ENCODE measurements around the gene ARSB.

ARSB gene

GRCh38 chr5:78845470-78845869 is 139.6 kb downstream of the ARSB start:
- in situ Hi-C loops (cut with MboI; ENCODE audit: low sequenced_read_pairs) = no loop called here
- no peaks in the 10 kb centered on the region for H3K27me3 ChIP-seq (ENCODE audit: low read depth)
- no peak for DNase-seq (ENCODE audit: low spot score in 2 of 2)
- H3K4me1 ChIP-seq = no peaks in the 10 kb centered on the region
- no peaks in the 10 kb centered on the region for H3K9me3 ChIP-seq
- no peaks in the 10 kb centered on the region for H3K36me3 ChIP-seq (replicated peaks)
- H3K4me3 ChIP-seq = no peak overlapping the region

GRCh38 chr5:78843436-78843835 is 141.7 kb downstream of the ARSB start:
- no peaks in the 10 kb centered on the region for H3K9me3 ChIP-seq
- no peak for DNase-seq (ENCODE audit: low spot score in 2 of 2)
- in situ Hi-C loops (cut with MboI; ENCODE audit: low sequenced_read_pairs) = no loop called here
- H3K27me3 ChIP-seq (ENCODE audit: low read depth) = no peaks in the 10 kb centered on the region
- H3K36me3 ChIP-seq (replicated peaks) = no peaks in the 10 kb centered on the region
- no peaks in the 10 kb centered on the region for H3K4me1 ChIP-seq
- H3K4me3 ChIP-seq = no peak overlapping the region

GRCh38 chr5:78841767-78842166 is 143.3 kb downstream of the ARSB start:
- Histone ChIP-seq H3K36me3 (replicated peaks) (no peaks in the 10 kb centered on the region), H3K4me3 (no peak overlapping the region), H3K9me3 (no peaks in the 10 kb centered on the region), H3K27me3 (ENCODE audit: low read depth) (no peaks in the 10 kb centered on the region), H3K4me1 (no peaks in the 10 kb centered on the region)
- in situ Hi-C loops (cut with MboI; ENCODE audit: low sequenced_read_pairs) = no loop called here
- DNase-seq (ENCODE audit: low spot score in 2 of 2) = no peak

GRCh38 chr5:78838753-78839152 is 146.4 kb downstream of the ARSB start:
- Histone ChIP-seq H3K9me3 (no peaks in the 10 kb centered on the region), H3K36me3 (replicated peaks) (no peaks in the 10 kb centered on the region), H3K4me3 (no peak overlapping the region), H3K27me3 (ENCODE audit: low read depth) (no peaks in the 10 kb centered on the region), H3K4me1 (no peaks in the 10 kb centered on the region)
- in situ Hi-C loops (cut with MboI; ENCODE audit: low sequenced_read_pairs) = no loop called here
- no peak for DNase-seq (ENCODE audit: low spot score in 2 of 2)

- no peaks in the 10 kb centered on the region for H3K27me3 ChIP-seq (ENCODE audit: low read depth)
- no peaks in the 10 kb centered on the region for H3K36me3 ChIP-seq (replicated peaks)
- in situ Hi-C loops (cut with MboI; ENCODE audit: low sequenced_read_pairs) = no loop called here
- no peaks in the 10 kb centered on the region for H3K9me3 ChIP-seq
- no peak for DNase-seq (ENCODE audit: low spot score in 2 of 2)
- no peak overlapping the region for H3K4me3 ChIP-seq
- H3K4me1 ChIP-seq = no peaks in the 10 kb centered on the region
Observed at GRCh38 chr5:78837836-78838235, 147.3 kb downstream of the ARSB start.

- in situ Hi-C loops (cut with MboI; ENCODE audit: low sequenced_read_pairs) = no loop called here
- Histone ChIP-seq H3K27me3 (ENCODE audit: low read depth) (no peaks in the 10 kb centered on the region), H3K4me3 (no peak overlapping the region), H3K36me3 (replicated peaks) (no peaks in the 10 kb centered on the region), H3K4me1 (no peaks in the 10 kb centered on the region), H3K9me3 (no peaks in the 10 kb centered on the region)
- no peak for DNase-seq (ENCODE audit: low spot score in 2 of 2)
Observed at GRCh38 chr5:78835176-78835575, 149.9 kb downstream of the ARSB start.

GRCh38 chr5:78833284-78833683 is 151.8 kb downstream of the ARSB start:
- no peak for DNase-seq (ENCODE audit: low spot score in 2 of 2)
- H3K9me3 ChIP-seq = no peaks in the 10 kb centered on the region
- H3K36me3 ChIP-seq (replicated peaks) = no peaks in the 10 kb centered on the region
- in situ Hi-C loops (cut with MboI; ENCODE audit: low sequenced_read_pairs) = no loop called here
- no peak overlapping the region for H3K4me3 ChIP-seq
- no peaks in the 10 kb centered on the region for H3K4me1 ChIP-seq
- no peaks in the 10 kb centered on the region for H3K27me3 ChIP-seq (ENCODE audit: low read depth)

GRCh38 chr5:78830528-78831046 is 154.5 kb downstream of the ARSB start:
- no peaks in the 10 kb centered on the region for H3K4me1 ChIP-seq
- H3K9me3 ChIP-seq = no peaks in the 10 kb centered on the region
- H3K4me3 ChIP-seq = no peak overlapping the region
- H3K27me3 ChIP-seq (ENCODE audit: low read depth) = no peaks in the 10 kb centered on the region
- no peaks in the 10 kb centered on the region for H3K36me3 ChIP-seq (replicated peaks)
- in situ Hi-C loops (cut with MboI; ENCODE audit: low sequenced_read_pairs) = no loop called here
- DNase-seq (ENCODE audit: low spot score in 2 of 2) = no peak

- no peak for DNase-seq (ENCODE audit: low spot score in 2 of 2)
- H3K4me1 ChIP-seq = no peaks in the 10 kb centered on the region
- H3K4me3 ChIP-seq = no peak overlapping the region
- H3K36me3 ChIP-seq (replicated peaks) = no peaks in the 10 kb centered on the region
- no peaks in the 10 kb centered on the region for H3K27me3 ChIP-seq (ENCODE audit: low read depth)
- in situ Hi-C loops (cut with MboI; ENCODE audit: low sequenced_read_pairs) = no loop called here
- H3K9me3 ChIP-seq = no peaks in the 10 kb centered on the region
Observed at GRCh38 chr5:78829811-78830527, 155.1 kb downstream of the ARSB start.

GRCh38 chr5:78827725-78828124 is 157.4 kb downstream of the ARSB start:
- Histone ChIP-seq H3K36me3 (replicated peaks) (no peaks in the 10 kb centered on the region), H3K4me1 (no peaks in the 10 kb centered on the region), H3K9me3 (no peaks in the 10 kb centered on the region), H3K4me3 (no peak overlapping the region), H3K27me3 (ENCODE audit: low read depth) (no peaks in the 10 kb centered on the region)
- in situ Hi-C loops (cut with MboI; ENCODE audit: low sequenced_read_pairs) = no loop called here
- no peak for DNase-seq (ENCODE audit: low spot score in 2 of 2)

- DNase-seq (ENCODE audit: low spot score in 2 of 2) = no peak
- Histone ChIP-seq H3K9me3 (no peaks in the 10 kb centered on the region), H3K27me3 (ENCODE audit: low read depth) (no peaks in the 10 kb centered on the region), H3K4me3 (no peak overlapping the region), H3K4me1 (peaks cover 5% of the 10 kb centered on the region; the same call in 1 of the 2 replicates), H3K36me3 (replicated peaks) (no peaks in the 10 kb centered on the region)
- in situ Hi-C loops (cut with MboI; ENCODE audit: low sequenced_read_pairs) = no loop called here
Observed at GRCh38 chr5:78824831-78825281, 160.3 kb downstream of the ARSB start.

GRCh38 chr5:78823196-78823595 is 161.9 kb downstream of the ARSB start:
- H3K27me3 ChIP-seq (ENCODE audit: low read depth) = no peaks in the 10 kb centered on the region
- no peaks in the 10 kb centered on the region for H3K9me3 ChIP-seq
- H3K4me1 ChIP-seq = peaks cover 5% of the 10 kb centered on the region; the same call in 1 of the 2 replicates
- no peaks in the 10 kb centered on the region for H3K36me3 ChIP-seq (replicated peaks)
- in situ Hi-C loops (cut with MboI; ENCODE audit: low sequenced_read_pairs) = no loop called here
- no peak overlapping the region for H3K4me3 ChIP-seq
- no peak for DNase-seq (ENCODE audit: low spot score in 2 of 2)

- peaks cover 5% of the 10 kb centered on the region; the same call in 1 of the 2 replicates for H3K4me1 ChIP-seq
- no peaks in the 10 kb centered on the region for H3K27me3 ChIP-seq (ENCODE audit: low read depth)
- in situ Hi-C loops (cut with MboI; ENCODE audit: low sequenced_read_pairs) = no loop called here
- DNase-seq (ENCODE audit: low spot score in 2 of 2) = no peak
- H3K9me3 ChIP-seq = no peaks in the 10 kb centered on the region
- H3K4me3 ChIP-seq = no peak overlapping the region
- no peaks in the 10 kb centered on the region for H3K36me3 ChIP-seq (replicated peaks)
Observed at GRCh38 chr5:78821536-78822021, 163.5 kb downstream of the ARSB start.

GRCh38 chr5:78819707-78820106 is 165.4 kb downstream of the ARSB start:
- in situ Hi-C loops (cut with MboI; ENCODE audit: low sequenced_read_pairs) = no loop called here
- no peaks in the 10 kb centered on the region for H3K36me3 ChIP-seq (replicated peaks)

More at GRCh38 chr5:78819707-78820106, 165.4 kb downstream of the ARSB start:
- H3K9me3 ChIP-seq = no peaks in the 10 kb centered on the region
- peaks cover 5% of the 10 kb centered on the region; the same call in 1 of the 2 replicates for H3K4me1 ChIP-seq
- no peak overlapping the region for H3K4me3 ChIP-seq
- no peaks in the 10 kb centered on the region for H3K27me3 ChIP-seq (ENCODE audit: low read depth)
- no peak for DNase-seq (ENCODE audit: low spot score in 2 of 2)

All from HAP-1 (cell line).